H9 (cell line): ENCODE results near the gene MRPL2. TPM values are rescaled to one million over a fixed set of nuclear protein-coding genes. Genes with fewer than 3 reads are reported as not detected.
A peak's percentile ranks its signal among the peaks of the same experiment; 100 is the strongest.

Experiments
- DNase-seq: peaks from one replicate; pipeline ENCODE4 v3.0.0-alpha.2; 2017
- H2AFZ ChIP-seq: one replicate; pipeline ENCODE4 v1.6.1; 2013; ENCODE audit warnings: mild to moderate bottlenecking, low read length, control low read depth, moderate library complexity
- H2AK5ac ChIP-seq: 2 replicates; pipeline ENCODE4 v1.6.1; 2013; ENCODE audit warnings: low read length, control low read depth, mixed read lengths; ENCODE audit not compliant: insufficient read length
- H2BK120ac ChIP-seq: one replicate; pipeline ENCODE4 v1.6.1; 2013; ENCODE audit warnings: low read depth, mild to moderate bottlenecking, low read length, control low read depth, inconsistent platforms; ENCODE audit not compliant: poor library complexity, severe bottlenecking
- H2BK12ac ChIP-seq: 2 replicates; pipeline ENCODE4 v1.6.1; 2013; ENCODE audit warnings: low read length, control low read depth, mixed read lengths, low read depth; ENCODE audit not compliant: insufficient read length
- H2BK15ac ChIP-seq: 2 replicates; pipeline ENCODE4 v1.6.1; 2013; ENCODE audit warnings: low read depth, low read length, control low read depth
- H2BK20ac ChIP-seq: one replicate; pipeline ENCODE4 v1.6.1; 2013; ENCODE audit warnings: low read depth, mild to moderate bottlenecking, low read length, control low read depth, inconsistent platforms; ENCODE audit not compliant: poor library complexity, severe bottlenecking
- H2BK5ac ChIP-seq: 2 replicates; pipeline ENCODE4 v1.6.1; 2013; ENCODE audit warnings: low read length, control low read depth, mixed read lengths; ENCODE audit not compliant: insufficient read length
- H3K14ac ChIP-seq: 2 replicates; pipeline ENCODE4 v1.6.1; 2013; ENCODE audit warnings: low read length, control low read depth; ENCODE audit not compliant: insufficient read depth
- H3K18ac ChIP-seq: 2 replicates; pipeline ENCODE4 v1.6.1; 2013; ENCODE audit warnings: low read depth, mild to moderate bottlenecking, mixed read lengths, low read length, control low read depth; ENCODE audit not compliant: insufficient read length
- H3K23ac ChIP-seq: 2 replicates; pipeline ENCODE4 v1.6.1; 2013; ENCODE audit warnings: low read length, control low read depth, mixed read lengths, low read depth; ENCODE audit not compliant: insufficient read length
- H3K23me2 ChIP-seq: 2 replicates; pipeline ENCODE4 v1.6.1; 2013; ENCODE audit warnings: low read depth, mild to moderate bottlenecking, mixed read lengths, low read length, control low read depth; ENCODE audit not compliant: insufficient read length, poor library complexity, severe bottlenecking
- H3K27ac ChIP-seq: 2 replicates; pipeline ENCODE4 v1.5.1; 2013; ENCODE audit warnings: low read length, control low read depth, mixed read lengths, low read depth; ENCODE audit not compliant: insufficient read length
- H3K27me3 ChIP-seq: 2 replicates; pipeline ENCODE4 v1.6.1; 2013; ENCODE audit warnings: low read length, control low read depth, inconsistent platforms; ENCODE audit not compliant: insufficient read depth
- H3K4ac ChIP-seq: 2 replicates; pipeline ENCODE4 v1.6.1; 2013; ENCODE audit warnings: low read depth, mild to moderate bottlenecking, control low read depth, inconsistent platforms, low read length, moderate library complexity
- H3K4me1 ChIP-seq: 2 replicates; pipeline ENCODE4 v1.6.1; 2013; ENCODE audit warnings: low read length, control low read depth, inconsistent platforms; ENCODE audit not compliant: insufficient read depth
- H3K4me2 ChIP-seq: 2 replicates; pipeline ENCODE4 v1.6.1; 2013; ENCODE audit warnings: low read length, control low read depth, mixed read lengths; ENCODE audit not compliant: insufficient read length, insufficient read depth
- H3K56ac ChIP-seq: 2 replicates; pipeline ENCODE4 v1.6.1; 2013; ENCODE audit warnings: low read depth, mild to moderate bottlenecking, mixed read lengths, low read length, control low read depth; ENCODE audit not compliant: insufficient read length
- H3K79me1 ChIP-seq: 2 replicates; pipeline ENCODE4 v1.6.1; 2013; ENCODE audit warnings: low read depth, mild to moderate bottlenecking, moderate library complexity, low read length, control low read depth, inconsistent platforms; ENCODE audit not compliant: insufficient read depth, poor library complexity, severe bottlenecking
- H3K79me2 ChIP-seq: 2 replicates; pipeline ENCODE4 v1.6.1; 2013; ENCODE audit warnings: low read length, control low read depth, inconsistent platforms; ENCODE audit not compliant: insufficient read depth
- H3K9ac ChIP-seq: 2 replicates; pipeline ENCODE4 v1.6.1; 2013; ENCODE audit warnings: low read length, control low read depth, mixed read lengths; ENCODE audit not compliant: insufficient read length; ENCODE audit errors: extremely low read depth
- H3K9me3 ChIP-seq: one replicate; pipeline ENCODE4 v1.6.1; 2013; ENCODE audit warnings: low read depth, low read length, inconsistent platforms; ENCODE audit not compliant: control insufficient read depth
- H3T11ph ChIP-seq: one replicate; pipeline ENCODE4 v1.6.1; 2013; ENCODE audit warnings: mild to moderate bottlenecking, low read length, control low read depth, inconsistent platforms
- H4K20me1 ChIP-seq: one replicate; pipeline ENCODE4 v1.6.1; 2013; ENCODE audit not compliant: control insufficient read depth, insufficient read length, insufficient read depth
- H4K5ac ChIP-seq: 2 replicates; pipeline ENCODE4 v1.6.1; 2013; ENCODE audit warnings: low read depth, mild to moderate bottlenecking, mixed read lengths, low read length, control low read depth; ENCODE audit not compliant: insufficient read length
- H4K8ac ChIP-seq: replicated peaks from 2 replicates; pipeline ENCODE4 v1.6.1; 2013; ENCODE audit warnings: low read length, control low read depth, mixed read lengths, low read depth; ENCODE audit not compliant: insufficient read length
- H4K91ac ChIP-seq: 2 replicates; pipeline ENCODE4 v1.6.1; 2013; ENCODE audit warnings: low read depth, mild to moderate bottlenecking, moderate library complexity, mixed read lengths, low read length, control low read depth; ENCODE audit not compliant: insufficient read length
- H3K27ac Mint-ChIP-seq, 3 experiments: 2 replicates in 2 of 3; 3 replicates in 1 of 3; pipeline ENCODE4 v1.8.0; 2020 to 2021; ENCODE audit warnings: mixed read lengths in 3 of 3, mild to moderate bottlenecking in 1 of 3, moderate library complexity in 1 of 3
- H3K27me3 Mint-ChIP-seq: 2 replicates; pipeline ENCODE4 v1.8.0; 2021; ENCODE audit warnings: low read depth, mild to moderate bottlenecking, moderate library complexity, mixed read lengths
- H3K36me3 Mint-ChIP-seq, 3 experiments: 2 replicates in 2 of 3; 3 replicates in 1 of 3; pipeline ENCODE4 v1.8.0; 2020 to 2021; ENCODE audit warnings: low read depth in 3 of 3, mixed read lengths in 3 of 3; ENCODE audit not compliant: insufficient read depth in 1 of 3
- H3K4me1 Mint-ChIP-seq, 2 experiments: 2 replicates each; pipeline ENCODE4 v1.8.0; 2020; ENCODE audit warnings: mixed read lengths in 2 of 2
- H3K4me3 Mint-ChIP-seq, 2 experiments: 2 replicates in 1 of 2; 3 replicates in 1 of 2; pipeline ENCODE4 v1.8.0; 2020 to 2021; ENCODE audit warnings: mild to moderate bottlenecking in 2 of 2, mixed read lengths in 2 of 2, moderate library complexity in 1 of 2
- H3K9me3 Mint-ChIP-seq, 2 experiments: 2 replicates in 1 of 2; 3 replicates in 1 of 2; pipeline ENCODE4 v1.8.0; 2020; ENCODE audit warnings: mild to moderate bottlenecking in 2 of 2, mixed read lengths in 2 of 2, moderate library complexity in 1 of 2
- WGBS: extraction: QIAGEN DNeasy Blood & Tissue Kit; methylation state at CpG from one replicate; pipeline ENCODE4 v1.1.7; 2013; ENCODE audit warnings: missing lambda C conversion rate, low lambda C conversion rate, mixed read lengths; ENCODE audit not compliant: insufficient read length; ENCODE audit errors: extremely low coverage; 5-methylcytosine and 5-hydroxymethylcytosine counted together
- total RNA-seq: library from RNA; stranded (reverse); gene quantifications from 2 replicates; pipeline ENCODE4 v1.2.1, GENCODE V29; 2021
- TF ChIP-seq, protein P1 (sequence below): fragments of 200-600 bp; sonication (generic); conservative IDR thresholded peaks from 3 replicates; pipeline ENCODE4 v1.8.0; 2021; ENCODE audit warnings: antibody characterized with exemption, mild to moderate bottlenecking

The MRPL2 gene
- total RNA-seq, 1 experiment from 2014 or later: 74.4 TPM

DNA sequence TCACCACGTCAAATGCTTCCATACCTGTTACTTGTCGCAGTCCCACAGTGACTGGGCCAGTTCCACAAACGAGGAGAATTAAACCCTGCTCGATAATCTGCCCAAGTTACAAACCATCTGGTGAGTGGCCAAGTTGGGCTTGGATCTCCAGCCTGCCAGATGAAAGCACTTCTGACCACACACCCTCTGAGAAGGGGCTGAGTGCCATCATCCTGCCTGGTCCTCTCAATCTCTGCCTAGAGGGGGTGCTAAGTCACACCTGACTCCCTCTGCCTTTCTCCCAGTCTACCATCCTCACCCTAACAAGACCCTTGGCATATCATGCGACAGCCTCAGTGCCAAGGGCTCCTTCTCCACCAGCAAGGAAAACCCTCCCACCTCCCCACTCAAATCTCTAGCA is 22.0 kb downstream of the MRPL2 start:
- Histone ChIP-seq H3K4me1 (no peaks in the 10 kb centered on the region), H2AFZ (no peak overlapping the region), H2BK120ac (no peak overlapping the region), H3K27me3 (no peaks in the 10 kb centered on the region), H3K23ac (no peak overlapping the region), H2BK12ac (no peak overlapping the region), H3K4ac (no peak overlapping the region), H3K79me2 (no peaks in the 10 kb centered on the region), H3K56ac (no peak overlapping the region), H2BK5ac (no peak overlapping the region), H4K8ac (no peak overlapping the region), H3K9me3 (no peaks in the 10 kb centered on the region), H3K18ac (no peak overlapping the region), H2BK20ac (no peak overlapping the region), H4K20me1 (no peaks in the 10 kb centered on the region), H3K79me1 (no peaks in the 10 kb centered on the region), H3K23me2 (no peaks in the 10 kb centered on the region), H4K91ac (no peak overlapping the region), H3K14ac (no peak overlapping the region), H2AK5ac (no peak overlapping the region), H3K9ac (no peak overlapping the region), H3K27ac (no peak overlapping the region), H2BK15ac (no peak overlapping the region), H3T11ph (no peak overlapping the region), H4K5ac (no peak overlapping the region), H3K4me2 (no peak overlapping the region)
- no peaks in the 10 kb centered on the region for H3K4me1 Mint-ChIP-seq
- H3K27me3 Mint-ChIP-seq: no peaks in the 10 kb centered on the region; the same call in none of the 2 replicates
- peak overlapping the region in 1 of 3 experiments; percentile 37; a peak in 2 of 7 replicates for H3K27ac Mint-ChIP-seq
- DNase-seq: peak; percentile 22
- no CpG with 5 or more reads among the region's 5 CpGs for WGBS
- no peaks in the 10 kb centered on the region; a peak in 1 of 5 replicates for H3K9me3 Mint-ChIP-seq
- H3K36me3 Mint-ChIP-seq: peaks cover 29 to 84% (median 66%) of the 10 kb centered on the region in 3 experiments; a peak in 6 of 7 replicates
- no peak overlapping the region for H3K4me3 Mint-ChIP-seq
- TF ChIP-seq, protein P1, sequence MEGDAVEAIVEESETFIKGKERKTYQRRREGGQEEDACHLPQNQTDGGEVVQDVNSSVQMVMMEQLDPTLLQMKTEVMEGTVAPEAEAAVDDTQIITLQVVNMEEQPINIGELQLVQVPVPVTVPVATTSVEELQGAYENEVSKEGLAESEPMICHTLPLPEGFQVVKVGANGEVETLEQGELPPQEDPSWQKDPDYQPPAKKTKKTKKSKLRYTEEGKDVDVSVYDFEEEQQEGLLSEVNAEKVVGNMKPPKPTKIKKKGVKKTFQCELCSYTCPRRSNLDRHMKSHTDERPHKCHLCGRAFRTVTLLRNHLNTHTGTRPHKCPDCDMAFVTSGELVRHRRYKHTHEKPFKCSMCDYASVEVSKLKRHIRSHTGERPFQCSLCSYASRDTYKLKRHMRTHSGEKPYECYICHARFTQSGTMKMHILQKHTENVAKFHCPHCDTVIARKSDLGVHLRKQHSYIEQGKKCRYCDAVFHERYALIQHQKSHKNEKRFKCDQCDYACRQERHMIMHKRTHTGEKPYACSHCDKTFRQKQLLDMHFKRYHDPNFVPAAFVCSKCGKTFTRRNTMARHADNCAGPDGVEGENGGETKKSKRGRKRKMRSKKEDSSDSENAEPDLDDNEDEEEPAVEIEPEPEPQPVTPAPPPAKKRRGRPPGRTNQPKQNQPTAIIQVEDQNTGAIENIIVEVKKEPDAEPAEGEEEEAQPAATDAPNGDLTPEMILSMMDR: no peak; the same call in 2 of the 3 replicates
